Left ventricle myocardium inferior (tissue), 1 donor: ENCODE results near the gene NEMP2. TPM values are rescaled to one million over a fixed set of nuclear protein-coding genes. Genes with fewer than 3 reads are reported as not detected.

Experiments used
- DNase-seq: peaks from one replicate; pipeline ENCODE4 v3.0.0-alpha.2; 2020
- H3K27ac ChIP-seq: fragments of 200-600 bp; replicated peaks from 2 replicates; pipeline ENCODE4 v1.8.0; 2021
- H3K27me3 ChIP-seq: fragments of 200-600 bp; 2 replicates; pipeline ENCODE4 v1.8.0; 2021; ENCODE audit warnings: low read depth
- H3K36me3 ChIP-seq: fragments of 200-600 bp; 2 replicates; pipeline ENCODE4 v1.8.0; 2021
- H3K4me1 ChIP-seq: fragments of 200-600 bp; 2 replicates; pipeline ENCODE4 v1.8.0; 2021
- H3K4me3 ChIP-seq: fragments of 200-600 bp; 2 replicates; pipeline ENCODE4 v1.8.0; 2021; ENCODE audit warnings: mild to moderate bottlenecking, moderate library complexity
- H3K9me3 ChIP-seq: fragments of 200-600 bp; replicated peaks from 2 replicates; pipeline ENCODE4 v1.8.0; 2021
- CTCF ChIP-seq: fragments of 200-600 bp; IDR thresholded peaks from 2 replicates; pipeline ENCODE4 v1.8.0; 2021; ENCODE audit warnings: antibody characterized with exemption, mild to moderate bottlenecking, borderline replicate concordance
- intact Hi-C: fragments of 100-400 bp; cut with micrococcal nuclease; formaldehyde crosslinking; loops from one replicate; pipeline ENCODE4 v1.11.0; 2022
- long read RNA-seq: library from polyadenylated mRNA; unstranded; transcript quantifications from one replicate; pipeline ENCODE4 v2.0.0, GENCODE V29; 2021
- total RNA-seq: library from RNA; stranded (reverse); fragmentation: NEBNext Ultra II Directional; extraction: Animal tissue kit (Norgen Biotek cat#: 25700); gene quantifications from one replicate; pipeline ENCODE4 v1.2.1, GENCODE V29; 2021
- donor health status: DM: no; HTN: yes; CAD: no; lungs with severe emphysema.

Gene NEMP2
- 1.5 TPM for total RNA-seq
- long read RNA-seq, full-length matches to known transcripts, result 1 of 3 reads
- long read RNA-seq, partial matches to known transcripts, result 1 of 3 reads
- long read RNA-seq, other reads (novel, unspliced or antisense), result 1 of 3 reads

DNA sequence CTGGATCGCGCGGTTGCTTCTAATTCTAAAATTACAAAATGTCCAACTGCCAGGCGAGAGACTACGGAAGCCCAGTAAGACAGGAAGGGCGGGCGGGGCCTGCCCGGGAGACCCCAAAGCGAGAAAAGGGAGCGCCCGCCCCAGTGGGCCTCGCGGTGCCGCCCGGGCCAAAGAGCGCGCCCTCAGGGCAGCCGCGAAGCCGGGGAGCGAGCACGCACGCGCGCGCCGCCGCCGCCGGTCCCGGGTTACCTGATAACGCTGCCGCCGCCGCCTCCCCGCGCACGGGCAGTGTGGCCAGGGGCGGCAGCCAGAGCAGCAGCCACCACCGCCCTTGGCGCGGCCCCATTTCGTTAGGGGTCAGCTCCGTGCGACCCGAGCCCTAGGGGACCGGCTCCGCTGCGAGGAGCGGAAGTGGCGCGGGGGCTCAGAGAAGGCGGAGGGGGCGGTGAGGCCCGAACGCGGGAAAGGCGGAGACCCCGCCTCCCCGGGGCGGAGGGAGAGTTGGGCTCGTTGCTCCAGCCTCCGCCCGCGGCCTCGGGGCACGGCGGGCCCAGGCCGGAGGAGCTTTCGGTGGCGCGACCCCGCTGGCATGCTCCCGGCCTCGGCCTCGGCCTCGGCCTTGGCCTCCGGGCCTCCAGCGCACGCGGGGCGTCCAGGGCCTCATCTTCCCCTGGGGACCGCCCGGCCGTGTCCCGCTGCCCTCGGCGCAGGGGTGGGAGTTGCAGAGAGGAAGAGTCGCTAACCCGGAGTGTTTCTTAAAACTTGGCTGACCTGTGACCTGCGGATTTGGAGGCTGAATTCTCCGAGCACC lies at the start of gene NEMP2:
TSS of gene NEMP2 (minus strand) at position 413 of the 811 bp plus-strand sequence. CDS start at position 346, 67 bp downstream.
- peak within 1 kb of the TSS; percentile 81 for H3K4me3 ChIP-seq
- peaks cover 49% of the 10 kb centered on the region for H3K4me1 ChIP-seq
- no peaks in the 10 kb centered on the region for H3K36me3 ChIP-seq
- H3K27ac ChIP-seq, result peak within 1 kb of the TSS; percentile 98
- peak; percentile 88 for DNase-seq
- peaks cover 30% of the 10 kb centered on the region for H3K9me3 ChIP-seq
- peak; percentile 30 for TF ChIP-seq CTCF
- intact Hi-C loops, result loop anchor here (5.0 kb wide), 1 partner anchor 118 kb away; no protein-coding TSS in a partner anchor
- H3K27me3 ChIP-seq, result no peaks in the 10 kb centered on the region

DNA sequence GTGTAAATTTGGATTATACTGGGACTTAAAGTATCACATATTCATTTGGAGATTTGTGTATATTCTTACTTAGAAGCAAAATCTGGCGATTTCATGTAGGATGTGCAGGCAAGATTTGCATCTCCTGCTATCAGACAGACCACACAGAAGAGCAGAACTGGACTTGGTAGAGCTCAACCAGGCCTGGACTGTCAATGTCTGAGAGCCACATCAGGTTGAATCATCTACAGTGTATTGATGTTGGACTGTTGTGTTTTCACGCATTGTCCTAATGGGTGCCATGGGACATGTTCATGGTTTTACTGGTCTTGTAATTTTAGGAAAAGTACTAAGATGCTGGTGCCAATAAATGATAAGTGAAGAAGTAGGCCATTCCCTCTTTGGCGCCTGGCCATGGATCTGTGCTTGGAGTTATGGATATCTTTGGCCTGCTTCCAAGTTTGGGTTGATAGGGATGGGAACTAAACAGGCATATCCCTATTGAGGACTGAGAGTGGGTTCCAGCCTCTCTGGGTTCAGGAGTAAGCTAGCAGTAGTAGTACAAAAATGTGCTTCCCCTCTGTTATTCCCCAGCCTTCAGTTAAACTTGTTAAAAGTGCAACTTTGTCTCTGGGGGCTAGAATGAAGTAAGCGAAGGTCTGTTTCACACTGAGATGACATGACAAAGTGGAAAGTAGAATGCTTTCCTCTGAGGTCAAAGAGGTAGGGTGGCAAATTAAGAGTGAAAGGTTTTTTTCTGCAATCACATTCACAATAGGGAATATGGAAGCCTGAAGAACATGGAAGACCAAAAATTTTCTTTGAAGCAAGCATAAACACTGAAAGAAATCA lies 49.2 kb upstream of the NEMP2 start:
- Histone ChIP-seq H3K27me3 (no peaks in the 10 kb centered on the region), H3K4me1 (peaks cover 55% of the 10 kb centered on the region), H3K4me3 (no peak overlapping the region), H3K27ac (peak overlapping the region; percentile 73), H3K36me3 (no peaks in the 10 kb centered on the region), H3K9me3 (no peaks in the 10 kb centered on the region)
- peak; percentile 64 for DNase-seq
- intact Hi-C loops, result loop anchor here (10.0 kb wide), 1 partner anchor 61 kb away; the partner anchor contains the start of gene NAB1
- TF ChIP-seq CTCF, result no peak

GRCh38 chr2:190582736-190583506 lies 48.4 kb upstream of the NEMP2 start:
- intact Hi-C loops, result loop anchor here (10.0 kb wide), 1 partner anchor 62 kb away; the partner anchor contains the start of gene NAB1
- DNase-seq, result no peak
- H3K4me1 ChIP-seq, result peaks cover 63% of the 10 kb centered on the region
- no peaks in the 10 kb centered on the region for H3K9me3 ChIP-seq
- no peaks in the 10 kb centered on the region for H3K27me3 ChIP-seq
- no peak overlapping the region for H3K4me3 ChIP-seq
- H3K27ac ChIP-seq, result peak overlapping the region; percentile 73
- H3K36me3 ChIP-seq, result no peaks in the 10 kb centered on the region
- no peak for TF ChIP-seq CTCF

- Histone ChIP-seq H3K27ac (peak overlapping the region; percentile 73), H3K4me3 (no peak overlapping the region), H3K9me3 (no peaks in the 10 kb centered on the region), H3K36me3 (no peaks in the 10 kb centered on the region), H3K27me3 (no peaks in the 10 kb centered on the region), H3K4me1 (peaks cover 66% of the 10 kb centered on the region)
- no peak for TF ChIP-seq CTCF
- no peak for DNase-seq
- intact Hi-C loops, result loop anchor here (10.0 kb wide), 1 partner anchor 63 kb away; the partner anchor contains the start of gene NAB1
Observed at GRCh38 chr2:190582019-190582418, 47.5 kb upstream of the NEMP2 start.
